HCT116 (cell line): Measurements from ENCODE around the gene COPG1.

ENCODE experiments used
- EGR1 ChIP-seq: IDR thresholded peaks from 2 replicates; pipeline ENCODE4 v1.6.1; 2012; ENCODE audit warnings: low read depth
- ELF1 ChIP-seq: IDR thresholded peaks from 2 replicates; pipeline ENCODE4 v1.6.1; 2012; ENCODE audit warnings: low read depth, borderline replicate concordance
- EZH2 ChIP-seq: fragments of 200-600 bp; sonication (generic); IDR thresholded peaks from 2 replicates; pipeline ENCODE4 v1.6.1; 2017; ENCODE audit warnings: antibody characterized with exemption, mixed run types
- EZH2phosphoT487 ChIP-seq: fragments of 200-600 bp; IDR thresholded peaks from 2 replicates; pipeline ENCODE4 v1.6.1; 2018; ENCODE audit warnings: antibody characterized with exemption, borderline replicate concordance
- POLR2A ChIP-seq: IDR thresholded peaks from 2 replicates; pipeline ENCODE4 v1.7.0; 2011; ENCODE audit warnings: borderline replicate concordance; ENCODE audit not compliant: insufficient read depth, insufficient read length; ENCODE audit errors: extremely low read depth
- POLR2AphosphoS5 ChIP-seq: IDR thresholded peaks from 2 replicates; pipeline ENCODE4 v1.6.1; 2011; ENCODE audit warnings: mild to moderate bottlenecking, low read depth, low read length, moderate library complexity
- SIN3A ChIP-seq: IDR thresholded peaks from 2 replicates; pipeline ENCODE4 v1.6.1; 2012; ENCODE audit warnings: low read depth
- TCF7L2 ChIP-seq: IDR thresholded peaks from 2 replicates; pipeline ENCODE4 v1.7.0; 2011; ENCODE audit warnings: borderline replicate concordance, inconsistent platforms; ENCODE audit not compliant: insufficient read depth, insufficient read length; ENCODE audit errors: extremely low read depth
- YY1 ChIP-seq: IDR thresholded peaks from 2 replicates; pipeline ENCODE4 v1.6.1; 2011; ENCODE audit warnings: low read length, low read depth, moderate library complexity, mild to moderate bottlenecking; ENCODE audit not compliant: insufficient replicate concordance; ENCODE audit errors: extremely low read depth
- TF ChIP-seq, protein P1 (sequence below), 3 experiments: fragments of 200-600 bp in 1 of 3; sonication (generic) in 1 of 3; IDR thresholded peaks in 2 of 3; conservative IDR thresholded peaks in 1 of 3; 2 replicates each; pipeline ENCODE4 v1.5.1; 2012 to 2017; ENCODE audit warnings: low read depth in 2 of 3, low read length in 2 of 3, antibody characterized with exemption in 1 of 3, borderline replicate concordance in 1 of 3, control low read depth in 1 of 3, mild to moderate bottlenecking in 1 of 3, mixed read lengths in 1 of 3, mixed run types in 1 of 3, moderate library complexity in 1 of 3; ENCODE audit not compliant: insufficient read depth in 1 of 3
- TF ChIP-seq, protein P2 (sequence below): IDR thresholded peaks from 2 replicates; pipeline ENCODE4 v1.6.1; 2012; ENCODE audit warnings: low read depth
- TF ChIP-seq, protein P3 (sequence below): IDR thresholded peaks from 2 replicates; pipeline ENCODE4 v1.6.1; 2012

DNA sequence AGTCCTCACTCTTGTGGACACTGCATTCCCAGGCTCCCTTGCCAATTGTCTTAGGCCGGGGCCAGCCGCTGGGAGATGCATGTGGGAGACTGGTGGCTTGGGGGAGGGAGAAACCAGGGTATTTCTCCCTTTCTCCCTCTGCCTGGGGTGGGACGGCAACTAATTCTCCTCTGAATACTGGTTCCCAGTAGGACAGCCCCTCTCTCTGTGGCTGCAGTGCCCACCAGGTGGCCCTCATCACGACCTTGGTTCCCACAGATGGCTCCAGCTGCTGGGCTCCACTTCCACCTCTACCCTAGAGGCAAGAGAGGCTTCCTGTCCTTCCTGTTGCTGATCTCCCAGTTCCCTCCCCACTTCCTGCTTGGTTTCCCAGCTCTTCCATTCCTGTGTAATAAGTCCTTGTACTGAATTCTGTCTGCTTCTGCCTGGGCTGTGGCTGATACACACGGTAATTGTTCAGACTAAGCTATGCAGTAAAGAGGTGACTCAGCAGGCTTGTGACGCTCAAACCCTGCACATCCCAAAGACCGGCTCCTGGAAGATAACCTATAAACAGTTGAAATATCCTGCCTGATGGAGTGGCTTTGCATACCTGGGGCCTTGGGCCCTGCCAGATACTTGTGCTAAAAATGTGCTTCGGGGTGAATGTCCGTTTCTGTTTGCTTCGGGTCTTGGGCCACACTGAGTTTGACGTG is 20.4 kb upstream of the COPG1 start:
- TF ChIP-seq POLR2A (no peak), EZH2 (no peak), EGR1 (no peak), SIN3A (no peak), YY1 (no peak), EZH2phosphoT487 (no peak), TCF7L2 (no peak), POLR2AphosphoS5 (no peak), ELF1 (no peak)
- TF ChIP-seq, protein P1, sequence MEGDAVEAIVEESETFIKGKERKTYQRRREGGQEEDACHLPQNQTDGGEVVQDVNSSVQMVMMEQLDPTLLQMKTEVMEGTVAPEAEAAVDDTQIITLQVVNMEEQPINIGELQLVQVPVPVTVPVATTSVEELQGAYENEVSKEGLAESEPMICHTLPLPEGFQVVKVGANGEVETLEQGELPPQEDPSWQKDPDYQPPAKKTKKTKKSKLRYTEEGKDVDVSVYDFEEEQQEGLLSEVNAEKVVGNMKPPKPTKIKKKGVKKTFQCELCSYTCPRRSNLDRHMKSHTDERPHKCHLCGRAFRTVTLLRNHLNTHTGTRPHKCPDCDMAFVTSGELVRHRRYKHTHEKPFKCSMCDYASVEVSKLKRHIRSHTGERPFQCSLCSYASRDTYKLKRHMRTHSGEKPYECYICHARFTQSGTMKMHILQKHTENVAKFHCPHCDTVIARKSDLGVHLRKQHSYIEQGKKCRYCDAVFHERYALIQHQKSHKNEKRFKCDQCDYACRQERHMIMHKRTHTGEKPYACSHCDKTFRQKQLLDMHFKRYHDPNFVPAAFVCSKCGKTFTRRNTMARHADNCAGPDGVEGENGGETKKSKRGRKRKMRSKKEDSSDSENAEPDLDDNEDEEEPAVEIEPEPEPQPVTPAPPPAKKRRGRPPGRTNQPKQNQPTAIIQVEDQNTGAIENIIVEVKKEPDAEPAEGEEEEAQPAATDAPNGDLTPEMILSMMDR (IDR thresholded peaks at IDR 0.05 in 2 of 3, conservative IDR thresholded peaks at IDR 0.05 in 1 of 3; ENCODE audit: borderline replicate concordance in 1 of 3, insufficient read depth in 1 of 3, low read depth in 2 of 3, low read length in 2 of 3): peak in 1 of 3 experiments; percentile 20; a peak in 1 of 6 replicates
- TF ChIP-seq, protein P2, sequence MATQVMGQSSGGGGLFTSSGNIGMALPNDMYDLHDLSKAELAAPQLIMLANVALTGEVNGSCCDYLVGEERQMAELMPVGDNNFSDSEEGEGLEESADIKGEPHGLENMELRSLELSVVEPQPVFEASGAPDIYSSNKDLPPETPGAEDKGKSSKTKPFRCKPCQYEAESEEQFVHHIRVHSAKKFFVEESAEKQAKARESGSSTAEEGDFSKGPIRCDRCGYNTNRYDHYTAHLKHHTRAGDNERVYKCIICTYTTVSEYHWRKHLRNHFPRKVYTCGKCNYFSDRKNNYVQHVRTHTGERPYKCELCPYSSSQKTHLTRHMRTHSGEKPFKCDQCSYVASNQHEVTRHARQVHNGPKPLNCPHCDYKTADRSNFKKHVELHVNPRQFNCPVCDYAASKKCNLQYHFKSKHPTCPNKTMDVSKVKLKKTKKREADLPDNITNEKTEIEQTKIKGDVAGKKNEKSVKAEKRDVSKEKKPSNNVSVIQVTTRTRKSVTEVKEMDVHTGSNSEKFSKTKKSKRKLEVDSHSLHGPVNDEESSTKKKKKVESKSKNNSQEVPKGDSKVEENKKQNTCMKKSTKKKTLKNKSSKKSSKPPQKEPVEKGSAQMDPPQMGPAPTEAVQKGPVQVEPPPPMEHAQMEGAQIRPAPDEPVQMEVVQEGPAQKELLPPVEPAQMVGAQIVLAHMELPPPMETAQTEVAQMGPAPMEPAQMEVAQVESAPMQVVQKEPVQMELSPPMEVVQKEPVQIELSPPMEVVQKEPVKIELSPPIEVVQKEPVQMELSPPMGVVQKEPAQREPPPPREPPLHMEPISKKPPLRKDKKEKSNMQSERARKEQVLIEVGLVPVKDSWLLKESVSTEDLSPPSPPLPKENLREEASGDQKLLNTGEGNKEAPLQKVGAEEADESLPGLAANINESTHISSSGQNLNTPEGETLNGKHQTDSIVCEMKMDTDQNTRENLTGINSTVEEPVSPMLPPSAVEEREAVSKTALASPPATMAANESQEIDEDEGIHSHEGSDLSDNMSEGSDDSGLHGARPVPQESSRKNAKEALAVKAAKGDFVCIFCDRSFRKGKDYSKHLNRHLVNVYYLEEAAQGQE: no peak
- TF ChIP-seq, protein P3, sequence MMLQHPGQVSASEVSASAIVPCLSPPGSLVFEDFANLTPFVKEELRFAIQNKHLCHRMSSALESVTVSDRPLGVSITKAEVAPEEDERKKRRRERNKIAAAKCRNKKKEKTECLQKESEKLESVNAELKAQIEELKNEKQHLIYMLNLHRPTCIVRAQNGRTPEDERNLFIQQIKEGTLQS: no peak
